AG04450 (cell line): Measurements from ENCODE around the gene TUBB6. TPM values are rescaled to one million over a fixed set of nuclear protein-coding genes. Genes with fewer than 3 reads are reported as not detected.

Experiments
- CTCF ChIA-PET: fragments of 300-600, 350-600 bp; formaldehyde crosslinking; extraction: SDS; loops from one replicate; lab custom pipeline; 2022; ENCODE audit warnings: antibody characterized with exemption, inconsistent platforms; lab: Charles Lee
- POLR2A ChIA-PET: fragments of 350-600 bp; formaldehyde crosslinking; extraction: SDS; loops from one replicate; lab custom pipeline; 2021; ENCODE audit warnings: antibody characterized with exemption, inconsistent platforms; lab: Yijun Ruan, JAX
- DNase-seq: peaks from one replicate; pipeline ENCODE4 v3.0.0-alpha.2; 2011; ENCODE audit warnings: low read depth, low spot score
- H3K27ac ChIP-seq: one replicate; pipeline ENCODE4 v1.5.1; 2012; ENCODE audit warnings: low read depth, low read length, control low read depth
- H3K27me3 ChIP-seq: one replicate; pipeline ENCODE4 v1.6.0; 2012; ENCODE audit warnings: low read length; ENCODE audit not compliant: control insufficient read depth, insufficient read depth
- H3K4me3 ChIP-seq: 2 replicates; pipeline ENCODE4 v1.5.1; 2011; ENCODE audit warnings: mild to moderate bottlenecking, low read depth, low read length, control low read depth
- H3K9me3 ChIP-seq: 2 replicates; pipeline ENCODE4 v1.5.1; 2012; ENCODE audit warnings: low read length; ENCODE audit not compliant: control insufficient read depth, insufficient read depth
- polyA plus RNA-seq: library from polyadenylated mRNA; depleted of rRNA; stranded (reverse); fragments of >200 nt; gene quantifications from 2 replicates; pipeline ENCODE4 v1.2.3, GENCODE V29; 2011
- TF ChIP-seq, protein P1 (sequence below): IDR thresholded peaks from 2 replicates; pipeline ENCODE4 v1.5.1; 2011; ENCODE audit warnings: low read depth, low read length, control low read depth, inconsistent platforms

TUBB6 gene
- polyA plus RNA-seq, 1 experiment, result 398 TPM

DNA sequence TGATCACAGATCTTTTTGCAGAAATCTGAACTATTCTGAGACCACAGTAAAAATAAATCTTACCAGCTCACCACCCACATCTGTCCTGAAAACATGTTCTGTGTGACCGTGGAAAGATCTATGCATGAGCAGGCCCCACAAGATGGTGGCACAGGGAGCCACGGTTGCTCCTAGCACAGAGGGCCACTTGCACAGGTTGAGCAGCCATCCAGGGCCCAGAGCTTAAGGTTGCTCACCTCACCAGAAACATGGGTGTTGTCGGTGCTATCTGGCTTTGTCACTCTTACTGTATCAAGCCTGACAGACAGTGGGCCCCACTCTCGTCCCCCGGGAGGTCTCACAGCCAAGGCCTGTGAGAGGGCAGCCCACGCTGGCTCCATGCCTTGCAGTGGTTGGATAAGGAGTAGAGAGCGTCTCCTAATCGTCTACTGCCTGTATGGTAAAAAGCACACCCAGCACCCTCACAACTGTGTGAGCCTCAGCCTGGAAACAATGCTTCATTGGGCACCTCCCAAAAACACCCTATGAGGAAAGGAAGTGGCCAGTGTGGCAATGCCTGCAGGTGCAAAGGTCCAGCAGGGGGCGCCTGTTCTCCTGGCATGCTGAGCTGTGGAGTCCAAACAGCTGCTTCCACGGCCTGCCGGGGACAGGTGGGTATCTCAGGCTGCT lies 19.6 kb downstream of the TUBB6 start:
- Histone ChIP-seq H3K4me3 (no peak overlapping the region), H3K27ac (peak overlapping the region; percentile 61), H3K27me3 (no peaks in the 10 kb centered on the region), H3K9me3 (peaks cover 11% of the 10 kb centered on the region)
- ChIA-PET POLR2A (interaction anchor here (0.9 to 2.5 kb wide), 6 partner anchors 10 to 56 kb away, joined by 3 to 11 read pairs (median 4); partner anchors contain the start of genes AFG3L2 and TUBB6), CTCF (interaction anchor here (0.6 to 2.6 kb wide), 17 partner anchors 10 to 672 kb away, joined by 3 to 37 read pairs (median 5); no protein-coding TSS in a partner anchor)
- TF ChIP-seq, protein P1, sequence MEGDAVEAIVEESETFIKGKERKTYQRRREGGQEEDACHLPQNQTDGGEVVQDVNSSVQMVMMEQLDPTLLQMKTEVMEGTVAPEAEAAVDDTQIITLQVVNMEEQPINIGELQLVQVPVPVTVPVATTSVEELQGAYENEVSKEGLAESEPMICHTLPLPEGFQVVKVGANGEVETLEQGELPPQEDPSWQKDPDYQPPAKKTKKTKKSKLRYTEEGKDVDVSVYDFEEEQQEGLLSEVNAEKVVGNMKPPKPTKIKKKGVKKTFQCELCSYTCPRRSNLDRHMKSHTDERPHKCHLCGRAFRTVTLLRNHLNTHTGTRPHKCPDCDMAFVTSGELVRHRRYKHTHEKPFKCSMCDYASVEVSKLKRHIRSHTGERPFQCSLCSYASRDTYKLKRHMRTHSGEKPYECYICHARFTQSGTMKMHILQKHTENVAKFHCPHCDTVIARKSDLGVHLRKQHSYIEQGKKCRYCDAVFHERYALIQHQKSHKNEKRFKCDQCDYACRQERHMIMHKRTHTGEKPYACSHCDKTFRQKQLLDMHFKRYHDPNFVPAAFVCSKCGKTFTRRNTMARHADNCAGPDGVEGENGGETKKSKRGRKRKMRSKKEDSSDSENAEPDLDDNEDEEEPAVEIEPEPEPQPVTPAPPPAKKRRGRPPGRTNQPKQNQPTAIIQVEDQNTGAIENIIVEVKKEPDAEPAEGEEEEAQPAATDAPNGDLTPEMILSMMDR, result peak; percentile 83
- DNase-seq, result no peak

DNA sequence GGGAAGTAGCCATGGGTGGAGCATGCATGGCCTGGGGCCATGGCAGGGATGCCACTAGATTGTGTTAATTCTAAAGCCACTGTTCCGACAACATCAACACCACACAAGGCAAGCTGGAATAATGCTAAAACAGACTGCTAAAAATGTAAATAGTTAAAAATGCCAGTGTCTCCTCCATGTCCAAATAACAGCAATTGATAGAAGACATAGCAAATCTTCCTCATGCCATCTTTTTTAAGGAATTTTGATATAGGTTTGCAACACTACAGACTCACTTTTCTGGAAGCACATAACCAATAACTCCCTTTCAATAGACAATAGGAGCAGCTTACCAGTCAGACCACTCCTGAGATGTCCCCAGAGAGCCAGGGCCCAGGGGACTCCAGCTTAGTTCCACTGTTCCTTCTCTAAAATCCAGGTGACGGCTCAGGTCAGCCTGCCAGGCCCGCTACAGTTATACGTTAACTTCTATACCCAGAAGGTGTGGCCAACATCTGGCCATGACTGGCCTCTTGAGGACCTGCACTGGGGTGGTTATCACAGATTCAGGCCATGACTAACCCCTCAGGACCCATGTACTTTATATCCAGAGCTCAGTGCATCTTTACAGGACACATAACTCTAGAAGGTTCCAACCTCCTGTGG lies 20.3 kb downstream of the TUBB6 start:
- H3K4me3 ChIP-seq, result no peak overlapping the region
- ChIA-PET CTCF (interaction anchor here (0.6 to 2.6 kb wide), 15 partner anchors 9 to 673 kb away, joined by 3 to 37 read pairs (median 5); no protein-coding TSS in a partner anchor), POLR2A (interaction anchor here (0.9 to 2.5 kb wide), 6 partner anchors 9 to 56 kb away, joined by 3 to 11 read pairs (median 4); partner anchors contain the start of genes AFG3L2 and TUBB6)
- peak overlapping the region; percentile 61 for H3K27ac ChIP-seq
- no peak for DNase-seq
- H3K9me3 ChIP-seq, result peaks cover 11% of the 10 kb centered on the region
- TF ChIP-seq, protein P1, result no peak
- no peaks in the 10 kb centered on the region for H3K27me3 ChIP-seq

DNA sequence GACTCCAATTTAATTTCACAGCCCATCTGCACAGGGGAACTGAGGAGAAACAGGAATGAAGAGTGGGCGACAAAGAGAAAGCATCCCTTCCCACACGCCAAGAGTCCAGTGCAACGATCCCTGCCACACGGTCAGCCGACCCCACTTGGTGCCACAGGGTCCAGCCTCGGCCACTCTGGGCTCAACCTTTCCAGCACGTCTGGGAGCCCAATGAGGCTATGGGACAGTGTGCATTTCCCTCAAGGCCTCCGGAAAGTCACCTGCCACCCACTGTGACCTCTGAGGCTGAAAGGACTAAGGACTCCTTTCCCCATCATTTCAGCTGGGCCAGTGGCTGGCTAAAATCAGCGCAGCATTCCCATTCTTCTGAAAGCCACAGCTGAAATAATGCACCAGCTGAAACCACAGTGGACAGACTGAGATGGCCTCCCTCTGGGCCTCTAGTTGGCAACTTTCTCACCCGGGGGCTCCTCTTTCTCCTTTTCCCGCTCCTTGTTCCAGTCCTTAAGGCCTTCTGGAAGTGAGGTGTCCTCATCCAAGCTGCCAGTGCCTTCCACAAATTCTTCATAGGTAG lies 21.2 kb downstream of the TUBB6 start:
- CTCF ChIA-PET, result interaction anchor here (1.2 to 2.6 kb wide), 5 partner anchors 11 to 57 kb away, joined by 4 to 37 read pairs (median 6); no protein-coding TSS in a partner anchor
- no peak overlapping the region for H3K27ac ChIP-seq
- DNase-seq, result no peak
- POLR2A ChIA-PET, result interaction anchor here (2.5 kb wide), 1 partner anchor 48 kb away, joined by 10 read pairs; the partner anchor contains the start of gene AFG3L2
- no peaks in the 10 kb centered on the region for H3K27me3 ChIP-seq
- peaks cover 11% of the 10 kb centered on the region for H3K9me3 ChIP-seq
- no peak overlapping the region for H3K4me3 ChIP-seq
- TF ChIP-seq, protein P1, result no peak

DNA sequence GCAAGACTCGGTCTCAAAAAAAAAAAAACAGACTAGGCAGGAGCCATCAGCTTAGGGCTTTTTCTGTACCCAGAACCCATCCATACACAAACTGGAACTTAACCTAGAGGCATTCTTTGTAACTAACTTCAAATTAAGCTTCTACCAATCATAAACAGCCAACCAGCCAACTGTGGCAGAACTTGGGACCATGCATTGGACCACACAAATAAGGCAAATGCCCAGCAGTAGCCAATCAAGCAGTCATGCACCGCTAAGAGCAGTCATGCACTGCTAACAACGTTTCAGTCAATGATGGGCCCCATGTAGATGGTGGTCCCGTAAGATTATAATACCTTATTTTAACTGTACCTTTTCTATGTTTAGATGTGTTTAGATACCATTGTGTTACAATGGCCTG lies 22.7 kb downstream of the TUBB6 start:
- ChIA-PET POLR2A (interaction anchor here (0.6 kb wide), 1 partner anchor 77 kb away, joined by 3 read pairs; the partner anchor contains the start of gene PRELID3A), CTCF (no interaction called here)
- Histone ChIP-seq H3K4me3 (no peak overlapping the region), H3K27ac (no peak overlapping the region), H3K27me3 (no peaks in the 10 kb centered on the region), H3K9me3 (peaks cover under 1% of the 10 kb centered on the region; the same call in 1 of the 2 replicates)
- no peak for DNase-seq
- TF ChIP-seq, protein P1, result no peak
